ENCODE measurements around the gene RASAL2. TPM values are rescaled to one million over a fixed set of nuclear protein-coding genes. Genes with fewer than 3 reads are reported as not detected.

RASAL2 gene
- polyA plus RNA-seq (2012; ENCODE audit: insufficient read depth, insufficient read length) = not detected

DNA sequence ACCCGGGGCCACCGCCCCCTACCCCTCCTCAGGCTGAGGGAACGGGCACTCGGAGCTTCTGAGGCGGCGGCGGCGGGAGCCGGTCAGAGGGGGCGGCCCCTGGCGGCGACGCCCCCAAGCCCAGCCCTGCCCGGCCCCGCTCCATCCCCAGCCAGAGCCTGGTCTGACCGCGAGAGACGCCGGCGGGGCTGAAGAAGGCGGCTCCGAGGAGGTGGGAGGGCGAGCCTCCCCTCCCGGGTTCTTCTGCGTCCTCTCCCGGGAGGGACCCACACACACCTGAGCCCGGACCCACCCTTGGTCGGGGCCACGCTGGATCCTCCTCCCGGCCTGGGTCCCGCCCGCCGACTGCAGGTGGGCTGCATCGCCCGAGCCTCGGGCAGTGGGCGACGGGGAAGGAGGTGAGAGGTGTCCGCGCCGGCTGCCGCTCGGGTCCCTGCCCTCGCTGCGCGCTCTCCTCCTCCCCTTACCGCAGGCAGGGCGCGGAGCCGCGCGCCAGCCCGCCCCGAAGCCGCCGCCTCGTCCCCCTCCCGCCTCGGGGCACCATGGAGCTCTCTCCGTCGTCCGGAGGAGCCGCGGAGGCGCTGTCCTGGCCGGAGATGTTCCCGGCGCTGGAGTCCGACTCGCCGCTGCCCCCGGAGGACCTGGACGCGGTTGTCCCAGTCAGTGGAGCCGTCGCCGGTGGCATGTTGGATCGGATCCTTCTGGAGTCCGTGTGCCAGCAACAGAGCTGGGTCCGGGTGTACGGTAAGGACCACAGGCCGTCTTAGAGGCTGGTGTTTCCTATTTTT lies at the start of gene RASAL2:
RASAL2 (plus strand) TSS at position 154 of the 788 bp plus-strand sequence; CDS start at position 543, 389 bp downstream.
- H3K4me3 ChIP-seq (ENCODE audit: low read length) = no peak within 1 kb of the TSS
- no peak for DNase-seq (ENCODE audit: low read depth, low spot score)

DNA sequence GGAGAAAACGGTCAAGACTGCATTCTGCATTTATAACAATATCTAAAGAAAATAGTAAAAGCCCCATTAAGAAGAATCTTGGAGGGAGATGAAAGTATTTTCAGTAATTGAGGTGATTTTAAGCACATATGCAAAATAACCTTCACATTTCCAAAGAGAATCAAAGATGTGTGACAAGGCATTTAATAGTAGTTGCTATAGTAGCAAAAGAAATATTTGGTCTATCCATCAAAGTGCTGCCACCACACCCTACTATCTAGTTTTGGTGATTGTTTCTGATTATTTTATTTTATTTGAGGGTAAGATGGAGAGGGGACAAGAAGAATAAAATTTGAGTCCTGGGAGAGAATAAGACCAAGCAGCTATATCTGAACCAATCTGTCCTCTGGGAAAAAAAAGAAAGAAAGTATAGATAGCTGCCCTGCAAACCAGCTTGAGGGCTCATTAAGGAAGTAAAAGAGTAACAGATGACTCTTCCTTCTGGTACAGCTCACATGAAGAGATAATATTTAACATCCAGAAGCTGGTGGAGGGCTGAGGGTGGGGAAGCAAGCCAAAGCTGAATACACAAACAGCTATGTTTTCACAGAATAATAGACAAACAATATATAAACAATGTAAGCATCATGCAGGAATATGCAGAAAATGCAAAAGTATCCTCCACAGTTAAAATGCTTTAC lies 47.2 kb upstream of the RASAL2 start:
- DNase-seq (ENCODE audit: low read depth, low spot score) = no peak
- H3K4me3 ChIP-seq (ENCODE audit: low read length) = no peak overlapping the region

DNA sequence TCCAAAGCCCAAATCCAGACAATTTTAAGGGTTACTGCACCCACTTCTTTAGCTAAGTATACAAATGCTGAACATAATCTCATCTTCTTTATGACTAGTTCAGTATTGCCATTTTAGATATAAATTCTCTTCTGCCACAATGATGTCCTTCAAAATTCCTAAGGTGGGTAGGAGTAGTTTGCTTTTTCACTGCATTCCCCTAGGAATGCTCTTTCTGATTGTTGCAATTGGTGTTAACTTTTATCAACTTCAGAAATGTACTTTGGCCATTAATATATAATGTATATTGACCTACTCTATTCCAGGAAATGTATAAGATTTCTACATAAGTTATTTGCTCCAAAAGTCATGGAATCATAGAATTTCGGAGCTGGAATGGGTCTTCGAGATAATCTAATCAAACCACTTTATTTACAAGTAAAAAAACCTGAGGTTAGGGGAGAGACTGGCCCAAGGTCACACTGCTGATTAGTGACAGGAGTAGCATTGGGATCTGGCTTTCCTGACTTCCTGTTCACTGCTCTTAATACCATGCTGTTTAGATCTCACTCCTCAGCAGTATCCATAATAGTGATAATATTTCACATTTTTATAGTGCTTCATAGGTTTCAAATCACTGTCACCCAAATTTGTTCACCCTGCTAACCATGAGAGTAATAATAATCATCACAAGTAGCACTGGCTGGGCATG lies 46.4 kb upstream of the RASAL2 start:
- no peak for DNase-seq (ENCODE audit: low read depth, low spot score)
- no peak overlapping the region for H3K4me3 ChIP-seq (ENCODE audit: low read length)

DNA sequence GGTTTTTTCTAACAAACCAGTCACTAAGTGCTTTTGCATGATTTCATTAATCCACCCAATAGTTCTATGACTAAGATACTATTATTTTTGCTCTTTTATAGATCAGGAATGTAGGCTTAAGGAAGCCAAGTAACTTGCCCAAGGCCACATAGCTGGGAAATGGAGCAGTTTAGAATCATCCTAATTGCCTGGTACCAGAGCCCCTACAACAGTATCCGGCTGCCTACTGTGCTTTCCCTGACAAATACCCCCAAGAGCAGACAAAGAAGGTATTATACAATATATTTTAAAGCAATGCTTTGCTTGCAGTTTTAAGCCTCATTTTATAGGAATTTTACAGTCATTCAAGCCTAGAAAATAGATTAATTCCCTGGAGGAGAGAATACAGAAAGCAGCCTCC lies 45.5 kb upstream of the RASAL2 start:
- DNase-seq (ENCODE audit: low read depth, low spot score) = no peak
- no peak overlapping the region for H3K4me3 ChIP-seq (ENCODE audit: low read length)

DNA sequence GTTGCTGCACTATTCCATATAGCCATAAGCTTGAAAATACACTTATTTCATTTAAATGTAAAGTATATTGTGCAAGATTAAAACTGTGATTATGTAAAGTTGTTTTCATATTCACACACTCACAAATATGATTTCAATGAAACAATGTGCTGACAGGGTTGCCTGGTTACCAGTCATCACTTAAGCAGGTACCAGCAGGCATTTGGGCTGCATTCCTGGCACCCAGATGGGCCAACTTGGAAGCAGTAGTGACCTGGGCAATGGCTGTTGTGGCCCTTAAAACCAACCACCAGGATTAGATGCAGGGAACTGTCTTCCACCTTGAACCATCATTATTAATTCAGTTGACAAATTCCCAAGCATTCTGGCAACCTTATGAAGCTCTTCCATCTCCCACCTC lies 45.0 kb upstream of the RASAL2 start:
- DNase-seq (ENCODE audit: low read depth, low spot score) = no peak
- no peak overlapping the region for H3K4me3 ChIP-seq (ENCODE audit: low read length)

DNA sequence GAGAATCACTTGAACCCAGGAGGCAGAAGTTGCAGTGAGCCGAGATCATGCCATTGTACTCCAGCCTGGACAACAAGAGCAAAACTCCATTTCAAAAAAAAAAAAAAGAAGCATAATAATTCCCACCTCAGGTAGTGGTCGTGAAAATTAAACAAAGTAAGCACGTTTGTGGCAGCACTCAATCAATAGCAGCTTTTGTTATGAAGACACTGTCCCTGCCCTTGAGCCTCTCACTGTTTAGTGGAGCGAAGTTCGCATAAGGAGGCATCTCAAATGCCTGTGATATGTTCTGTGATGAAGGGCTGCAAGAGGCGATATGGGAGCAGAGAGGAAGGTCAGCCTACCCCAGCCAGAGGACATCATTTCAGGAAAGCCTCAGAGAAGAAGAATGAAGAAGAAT lies 43.8 kb upstream of the RASAL2 start:
- H3K4me3 ChIP-seq (ENCODE audit: low read length) = no peak overlapping the region
- DNase-seq (ENCODE audit: low read depth, low spot score) = no peak

DNA sequence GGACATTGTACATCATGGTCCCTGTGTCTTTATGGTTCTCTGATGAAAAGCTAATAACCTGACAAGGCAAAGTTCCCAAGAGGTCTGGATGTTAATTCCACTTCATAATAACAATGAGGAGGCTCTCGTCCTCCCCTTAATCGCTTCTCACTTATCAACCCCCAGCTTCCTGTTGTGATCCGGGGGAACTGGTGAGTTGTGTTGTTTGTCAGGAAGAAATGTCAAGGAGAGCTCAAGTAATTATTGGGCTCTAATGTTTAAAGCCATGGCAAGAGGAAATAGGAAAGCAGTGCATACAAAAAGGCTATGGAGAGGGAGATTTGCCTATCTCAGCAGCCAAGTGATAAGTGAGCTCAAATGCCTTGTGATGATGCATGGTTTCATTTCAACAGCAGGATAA lies 42.8 kb upstream of the RASAL2 start:
- no peak for DNase-seq (ENCODE audit: low read depth, low spot score)
- no peak overlapping the region for H3K4me3 ChIP-seq (ENCODE audit: low read length)

DNA sequence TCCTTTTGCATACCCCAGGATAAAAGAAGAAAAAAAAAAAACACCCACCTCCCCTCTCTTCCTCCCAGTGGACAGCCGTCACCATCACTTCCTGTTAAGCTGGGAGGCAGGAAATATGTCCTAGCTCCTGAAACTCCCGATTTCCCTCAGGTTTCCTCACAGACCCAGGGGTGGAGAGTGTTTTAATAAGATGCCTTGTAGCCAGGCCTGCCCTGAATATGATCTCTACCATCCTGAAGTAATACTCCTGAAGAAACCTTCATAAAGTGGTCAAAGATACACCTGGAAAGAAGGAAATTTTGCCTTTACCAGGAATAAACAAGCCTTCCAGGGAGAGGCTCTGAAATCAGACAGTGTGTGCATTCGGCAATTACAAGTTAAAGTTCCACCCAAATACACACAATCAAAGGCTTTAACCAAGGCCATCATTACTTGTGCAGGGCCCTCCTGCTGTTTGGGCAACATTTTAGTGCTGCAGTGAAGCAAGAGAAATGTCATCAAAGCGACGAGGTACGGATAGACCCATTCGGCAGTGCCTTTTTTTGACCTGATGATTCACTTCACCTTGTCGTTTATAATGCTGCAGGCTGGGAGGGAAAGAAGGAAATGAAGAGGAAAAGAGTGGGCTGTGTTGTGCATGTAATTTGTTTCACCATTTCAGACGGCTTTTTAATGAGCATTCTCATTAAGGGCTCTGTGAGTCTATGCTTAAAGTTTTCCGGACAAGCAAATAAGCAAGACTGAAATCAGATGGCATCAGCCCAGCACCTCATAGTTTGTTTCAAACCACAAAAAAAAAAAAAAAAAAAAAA lies 41.0 kb upstream of the RASAL2 start:
- H3K4me3 ChIP-seq (ENCODE audit: low read length) = no peak overlapping the region
- no peak for DNase-seq (ENCODE audit: low read depth, low spot score)

DNA sequence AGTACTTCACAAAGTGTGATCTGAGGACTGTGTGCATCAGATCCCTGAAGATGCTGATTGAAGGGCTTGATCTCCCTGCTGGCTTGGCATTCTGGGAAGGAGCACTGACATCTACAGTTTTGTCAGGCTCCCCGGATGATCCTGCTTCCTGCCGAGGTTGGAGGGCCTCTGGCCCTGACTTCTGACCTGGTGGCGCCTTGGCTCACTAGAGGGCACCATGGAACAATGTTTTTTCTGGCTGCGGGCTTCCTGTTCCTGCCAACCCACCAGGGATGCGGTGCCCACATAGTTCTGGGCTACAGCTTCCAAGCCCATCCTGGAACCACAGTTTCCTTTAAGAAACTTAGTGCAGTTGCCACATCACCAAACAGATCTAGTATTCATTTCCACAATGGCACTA lies 38.8 kb upstream of the RASAL2 start:
- DNase-seq (ENCODE audit: low read depth, low spot score) = peak; percentile 19

DNA sequence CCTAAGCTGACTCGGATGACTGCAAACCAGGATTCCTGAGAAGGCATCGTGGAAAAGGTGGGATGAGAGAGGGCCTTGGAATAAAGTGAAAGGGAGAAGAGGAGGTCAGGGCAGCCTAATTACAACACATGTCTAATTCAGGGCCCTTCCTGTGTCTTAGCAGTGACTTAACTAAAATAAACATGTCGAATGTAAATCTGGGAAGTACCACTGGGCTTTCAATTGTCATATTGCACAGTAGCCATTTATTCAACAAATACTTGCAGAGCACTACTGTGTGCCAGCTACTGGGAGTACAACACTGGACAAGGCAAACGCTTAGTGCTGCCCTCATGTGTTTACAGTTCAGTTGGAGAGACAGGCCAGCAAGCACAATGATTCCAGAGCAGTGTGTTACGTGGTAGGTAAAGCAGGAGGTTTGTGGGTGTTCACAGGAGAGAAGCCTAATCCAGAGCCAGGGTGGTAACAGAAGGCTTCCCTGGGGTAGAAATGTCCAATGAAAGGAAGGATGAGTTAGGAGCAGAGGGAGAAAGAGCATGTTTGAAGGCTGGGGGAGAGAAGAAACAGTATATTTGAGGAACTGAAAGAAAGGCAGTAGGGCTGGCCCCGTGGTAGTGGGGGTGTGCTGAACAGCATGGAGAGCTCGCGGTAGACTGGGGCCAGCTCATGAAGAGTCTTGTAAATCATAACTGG lies 38.0 kb upstream of the RASAL2 start:
- no peak overlapping the region for H3K4me3 ChIP-seq (ENCODE audit: low read length)
- DNase-seq (ENCODE audit: low read depth, low spot score) = no peak

More for the DNA sequence above, 38.8 kb upstream of the RASAL2 start:
- H3K4me3 ChIP-seq (ENCODE audit: low read length) = no peak overlapping the region

DNA sequence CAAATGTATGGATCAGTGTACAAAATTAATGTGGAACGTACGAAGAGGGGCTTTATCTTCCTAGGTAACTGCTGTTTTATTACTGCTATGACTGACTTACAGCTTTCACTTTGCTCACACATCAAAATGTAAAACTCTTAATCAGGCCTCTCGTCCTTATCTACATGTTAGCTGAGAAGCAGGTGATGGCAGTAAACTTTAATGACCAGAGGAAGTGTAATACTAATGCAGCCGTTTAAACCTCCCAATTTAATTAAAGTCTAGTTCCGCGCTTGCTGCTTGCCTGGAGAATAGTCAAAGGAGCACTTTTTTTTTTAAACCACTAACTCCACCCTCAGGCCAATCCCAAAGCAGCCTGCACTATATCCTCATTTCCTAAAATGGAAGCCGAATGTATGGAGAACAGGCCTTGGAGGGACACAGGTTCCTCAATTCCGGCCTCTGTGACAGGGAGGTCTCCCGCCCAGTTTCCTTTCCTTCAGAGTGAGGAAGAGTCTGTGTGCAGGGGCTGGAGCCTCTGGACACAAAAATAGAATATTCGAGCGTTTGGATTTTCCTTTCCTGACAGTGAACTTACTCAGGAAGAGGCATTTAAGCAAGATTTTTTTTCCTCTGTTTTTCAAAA lies 36.7 kb upstream of the RASAL2 start:
- no peak overlapping the region for H3K4me3 ChIP-seq (ENCODE audit: low read length)
- no peak for DNase-seq (ENCODE audit: low read depth, low spot score)

DNA sequence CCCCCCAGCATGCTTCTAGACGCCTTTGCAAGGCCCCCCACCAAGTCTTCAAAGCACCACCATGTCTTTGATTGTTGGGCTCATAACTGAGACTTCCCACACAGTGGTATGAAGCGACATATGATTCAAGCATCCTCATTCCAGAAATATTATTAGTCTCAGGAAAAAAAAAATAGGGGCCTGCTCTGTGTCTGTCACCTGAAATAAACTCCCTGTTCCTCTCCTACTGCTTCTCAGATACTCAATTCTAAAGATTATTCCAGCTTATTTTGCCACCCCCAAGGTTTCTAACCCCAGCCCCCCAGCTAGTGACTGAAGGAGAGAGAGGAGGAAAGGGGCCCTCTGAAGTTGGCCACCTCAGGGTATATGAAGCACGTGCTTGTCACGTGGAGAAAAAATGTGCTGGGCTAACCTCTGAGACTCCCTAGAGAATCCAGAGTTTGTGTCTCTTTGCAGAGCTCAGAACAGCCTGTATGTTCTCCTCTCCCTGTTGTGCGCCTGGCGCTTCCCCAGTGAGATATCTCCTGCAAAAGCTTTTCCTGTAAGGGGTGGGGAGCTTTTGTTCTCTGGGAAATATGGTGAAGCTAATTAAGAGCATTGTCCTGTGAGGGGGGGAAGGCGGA lies 35.9 kb upstream of the RASAL2 start:
- H3K4me3 ChIP-seq (ENCODE audit: low read length) = no peak overlapping the region
- no peak for DNase-seq (ENCODE audit: low read depth, low spot score)

DNA sequence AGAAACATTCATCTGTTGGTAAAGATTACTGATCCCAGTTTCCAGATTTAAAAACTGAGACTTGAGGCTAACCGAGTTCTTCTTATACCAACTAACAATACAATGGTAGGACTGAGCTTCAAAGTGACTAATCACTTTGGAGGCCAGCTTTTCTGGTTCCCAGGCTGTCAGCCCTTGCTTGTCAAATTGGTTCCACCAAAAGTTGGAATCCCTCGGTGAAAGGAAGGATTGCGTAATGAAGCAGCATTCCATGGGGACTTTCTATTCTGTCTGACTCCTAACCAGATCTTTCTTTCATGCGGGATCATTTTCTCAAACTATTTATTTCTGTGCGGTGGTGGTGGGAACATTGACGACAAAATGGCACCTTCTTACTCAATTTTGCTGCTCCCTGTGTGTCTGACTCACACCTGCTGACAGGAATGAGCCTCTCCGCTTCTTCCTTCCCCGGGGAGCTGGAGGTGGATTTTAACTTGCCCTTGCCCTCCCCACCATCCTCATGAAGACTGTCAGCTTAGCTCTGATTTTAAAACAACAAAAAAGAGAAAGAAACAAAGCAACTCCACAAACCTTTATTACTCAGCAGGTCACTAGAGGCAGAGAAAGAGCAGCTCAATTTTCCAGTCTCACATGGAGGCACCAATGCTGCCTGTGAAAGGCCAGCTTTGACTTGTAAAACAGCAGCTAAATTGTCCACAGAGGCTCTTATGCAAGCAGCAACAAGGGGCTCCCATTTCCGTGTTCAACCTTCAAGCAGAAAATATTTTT lies 32.9 kb upstream of the RASAL2 start:
- no peak overlapping the region for H3K4me3 ChIP-seq (ENCODE audit: low read length)

DNA sequence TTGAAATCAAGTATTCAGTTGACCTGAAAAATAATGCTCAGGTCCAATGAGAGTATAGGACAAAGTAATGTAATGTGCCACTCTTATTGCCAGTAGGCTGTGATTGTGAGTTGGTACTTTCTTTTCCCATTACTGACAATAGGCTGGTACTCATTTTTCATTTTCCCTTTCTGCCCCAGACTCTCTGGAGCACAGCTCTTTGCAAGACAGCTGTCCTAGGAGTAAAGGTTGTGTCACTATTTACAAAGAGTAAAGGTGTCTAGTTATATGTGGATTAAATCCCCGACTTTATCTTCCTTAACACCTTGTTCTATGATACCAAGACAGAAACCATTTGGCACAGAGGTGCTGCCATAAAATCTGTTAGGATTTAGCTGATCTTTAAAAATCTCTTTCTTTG lies 32.3 kb upstream of the RASAL2 start:
- no peak overlapping the region for H3K4me3 ChIP-seq (ENCODE audit: low read length)
- no peak for DNase-seq (ENCODE audit: low read depth, low spot score)

More for the DNA sequence above, 32.9 kb upstream of the RASAL2 start:
- DNase-seq (ENCODE audit: low read depth, low spot score) = no peak

DNA sequence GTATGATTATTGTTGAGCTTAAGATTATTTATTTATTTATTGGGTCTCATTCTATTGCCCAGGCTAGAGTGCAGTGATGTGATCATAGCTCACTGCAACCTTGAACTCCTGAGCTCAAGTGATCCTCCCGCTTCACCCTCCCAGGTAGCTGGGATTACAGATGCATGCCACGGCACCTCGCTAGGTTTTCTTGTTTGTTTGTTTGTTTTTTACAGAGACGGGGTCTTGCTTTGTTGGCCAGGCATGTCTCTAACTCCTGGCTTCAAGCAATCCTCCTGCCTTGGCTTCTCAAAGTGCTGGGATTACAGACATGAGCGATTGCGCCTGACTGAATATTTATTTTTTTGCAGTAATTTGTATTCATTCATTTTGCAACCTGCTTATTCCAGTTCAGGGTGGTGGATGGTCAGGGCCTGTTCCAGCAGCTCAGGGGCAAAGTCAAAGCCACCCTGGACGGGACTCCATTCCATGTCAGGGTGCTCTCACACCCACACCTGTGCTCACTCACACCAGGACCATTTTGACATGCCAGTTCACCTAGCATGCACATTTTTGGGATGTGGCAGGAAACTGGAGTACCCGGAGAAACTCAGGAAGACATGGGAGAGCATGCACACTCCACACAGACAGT lies 29.6 kb upstream of the RASAL2 start:
- DNase-seq (ENCODE audit: low read depth, low spot score) = no peak
- H3K4me3 ChIP-seq (ENCODE audit: low read length) = no peak overlapping the region

DNA sequence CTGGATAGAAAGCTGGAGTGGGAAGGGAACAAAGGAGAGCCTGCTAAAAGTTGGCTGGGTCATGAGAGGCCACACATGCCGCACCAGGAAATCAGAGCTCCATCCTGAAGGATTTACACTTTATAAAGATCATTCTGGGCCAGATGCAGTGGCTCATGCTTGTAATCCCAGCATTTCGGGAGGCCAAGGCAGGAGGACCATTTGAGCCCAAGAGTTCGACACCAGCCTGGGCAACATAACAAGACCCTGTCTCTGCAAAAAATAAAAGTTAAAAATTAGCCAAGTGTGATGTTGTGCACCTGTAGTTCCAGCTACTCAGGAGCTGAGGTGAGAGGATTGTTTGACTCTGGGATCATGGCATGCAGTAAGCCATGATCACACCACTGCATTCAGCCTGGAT lies 28.7 kb upstream of the RASAL2 start:
- no peak overlapping the region for H3K4me3 ChIP-seq (ENCODE audit: low read length)
- DNase-seq (ENCODE audit: low read depth, low spot score) = no peak

Measured in Jurkat, Clone E6-1 (cell line).